ENCODE measurements around the gene TARS2. TPM values are rescaled to one million over a fixed set of nuclear protein-coding genes. Genes with fewer than 3 reads are reported as not detected.

TARS2 gene
- polyA plus RNA-seq, 2 donors = 14.1 to 26.7 TPM

DNA sequence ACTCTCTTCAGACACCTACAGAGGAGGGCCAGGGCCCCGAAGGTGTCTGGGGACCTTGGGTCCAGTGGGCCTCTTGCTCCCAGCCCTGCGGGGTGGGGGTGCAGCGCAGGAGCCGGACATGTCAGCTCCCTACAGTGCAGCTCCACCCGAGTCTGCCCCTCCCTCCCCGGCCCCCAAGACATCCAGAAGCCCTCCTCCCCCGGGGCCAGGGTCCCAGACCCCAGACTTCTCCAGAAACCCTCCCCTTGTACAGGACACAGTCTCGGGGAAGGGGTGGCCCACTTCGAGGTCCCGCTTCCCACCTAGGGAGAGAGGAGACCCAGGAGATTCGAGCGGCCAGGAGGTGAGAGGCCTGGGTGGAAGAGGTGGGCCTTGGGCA lies 65.7 kb downstream of the TARS2 start:
- WGBS, 2 donors = 76 to 81% methylated on average over 12 of the region's 12 CpGs
- H3K27me3 ChIP-seq (ENCODE audit: control insufficient read depth in 1 of 2, insufficient read depth in 2 of 2, low read length in 2 of 2) = no peaks in the 10 kb centered on the region
- no peaks in the 10 kb centered on the region for H3K9me3 ChIP-seq (ENCODE audit: control insufficient read depth in 2 of 2, insufficient read depth in 1 of 2, low read depth in 1 of 2, low read length in 1 of 2)
- H3K27ac ChIP-seq (ENCODE audit: low read depth in 2 of 2, low read length in 1 of 2) = peak overlapping the region; percentile 62 to 92
- H3K36me3 ChIP-seq (ENCODE audit: control insufficient read depth in 2 of 2, insufficient read depth in 2 of 2, low read length in 1 of 2) = peaks cover 5 to 16% of the 10 kb centered on the region in 2 donors
- H3K4me3 ChIP-seq (ENCODE audit: low read depth in 1 of 2, low read length in 2 of 2) = no peak overlapping the region
- H3K4me1 ChIP-seq (ENCODE audit: control insufficient read depth in 2 of 2, insufficient read depth in 2 of 2, low read length in 1 of 2) = peaks cover 0 to 6% of the 10 kb centered on the region in 2 donors

DNA sequence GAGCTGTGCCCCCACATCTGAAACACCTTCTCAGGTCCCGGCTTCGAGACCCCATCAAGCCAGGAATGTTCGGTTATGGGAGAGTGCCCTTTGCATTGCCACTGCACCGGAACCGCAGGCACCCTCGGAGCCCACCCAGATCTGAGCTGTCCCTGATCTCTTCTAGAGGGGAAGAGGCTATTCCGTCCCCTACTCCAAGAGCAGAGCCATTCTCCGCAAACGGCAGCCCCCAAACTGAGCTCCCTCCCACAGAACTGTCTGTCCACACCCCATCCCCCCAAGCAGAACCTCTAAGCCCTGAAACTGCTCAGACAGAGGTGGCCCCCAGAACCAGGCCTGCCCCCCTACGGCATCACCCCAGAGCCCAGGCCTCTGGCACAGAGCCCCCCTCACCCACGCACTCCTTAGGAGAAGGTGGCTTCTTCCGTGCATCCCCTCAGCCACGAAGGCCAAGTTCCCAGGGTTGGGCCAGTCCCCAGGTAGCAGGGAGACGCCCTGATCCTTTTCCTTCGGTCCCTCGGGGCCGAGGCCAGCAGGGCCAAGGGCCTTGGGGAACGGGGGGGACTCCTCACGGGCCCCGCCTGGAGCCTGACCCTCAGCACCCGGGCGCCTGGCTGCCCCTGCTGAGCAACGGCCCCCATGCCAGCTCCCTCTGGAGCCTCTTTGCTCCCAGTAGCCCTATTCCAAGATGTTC lies 66.3 kb downstream of the TARS2 start:
- Histone ChIP-seq H3K27ac (ENCODE audit: low read depth in 2 of 2, low read length in 1 of 2) (peak overlapping the region in 1 of 2 donors; percentile 92), H3K9me3 (ENCODE audit: control insufficient read depth in 2 of 2, insufficient read depth in 1 of 2, low read depth in 1 of 2, low read length in 1 of 2) (no peaks in the 10 kb centered on the region), H3K4me1 (ENCODE audit: control insufficient read depth in 2 of 2, insufficient read depth in 2 of 2, low read length in 1 of 2) (peaks cover 0 to 6% of the 10 kb centered on the region in 2 donors), H3K4me3 (ENCODE audit: low read depth in 1 of 2, low read length in 2 of 2) (no peak overlapping the region), H3K36me3 (ENCODE audit: control insufficient read depth in 2 of 2, insufficient read depth in 2 of 2, low read length in 1 of 2) (peaks cover 5 to 16% of the 10 kb centered on the region in 2 donors), H3K27me3 (ENCODE audit: control insufficient read depth in 1 of 2, insufficient read depth in 2 of 2, low read length in 2 of 2) (no peaks in the 10 kb centered on the region)
- WGBS, 2 donors = 80 to 81% methylated on average over 19 to 23 of the region's 23 CpGs

GRCh38 chr1:150554086-150554452 lies 66.8 kb downstream of the TARS2 start:
- no peaks in the 10 kb centered on the region for H3K9me3 ChIP-seq (ENCODE audit: control insufficient read depth in 2 of 2, insufficient read depth in 1 of 2, low read depth in 1 of 2, low read length in 1 of 2)
- H3K4me1 ChIP-seq (ENCODE audit: control insufficient read depth in 2 of 2, insufficient read depth in 2 of 2, low read length in 1 of 2) = peaks cover 0 to 6% of the 10 kb centered on the region in 2 donors
- WGBS, 2 donors = 86 to 89% methylated on average over 8 of the region's 8 CpGs
- H3K27me3 ChIP-seq (ENCODE audit: control insufficient read depth in 1 of 2, insufficient read depth in 2 of 2, low read length in 2 of 2) = no peaks in the 10 kb centered on the region
- H3K36me3 ChIP-seq (ENCODE audit: control insufficient read depth in 2 of 2, insufficient read depth in 2 of 2, low read length in 1 of 2) = peaks cover 5 to 20% of the 10 kb centered on the region in 2 donors
- H3K27ac ChIP-seq (ENCODE audit: low read depth in 2 of 2, low read length in 1 of 2) = no peak overlapping the region
- no peak overlapping the region for H3K4me3 ChIP-seq (ENCODE audit: low read depth in 1 of 2, low read length in 2 of 2)

GRCh38 chr1:150555198-150555970 lies 68.2 kb downstream of the TARS2 start:
- Histone ChIP-seq H3K4me1 (ENCODE audit: control insufficient read depth in 2 of 2, insufficient read depth in 2 of 2, low read length in 1 of 2) (peaks cover 6 to 9% of the 10 kb centered on the region in 2 donors), H3K27ac (ENCODE audit: low read depth in 2 of 2, low read length in 1 of 2) (no peak overlapping the region)
- 84 to 88% methylated on average over 19 of the region's 19 CpGs for WGBS, 2 donors

GRCh38 chr1:150555971-150556865 lies 69.0 kb downstream of the TARS2 start:
- Histone ChIP-seq H3K27ac (ENCODE audit: low read depth in 2 of 2, low read length in 1 of 2) (no peak overlapping the region), H3K4me1 (ENCODE audit: control insufficient read depth in 2 of 2, insufficient read depth in 2 of 2, low read length in 1 of 2) (peaks cover 6 to 9% of the 10 kb centered on the region in 2 donors)
- WGBS, 2 donors = 82 to 84% methylated on average over 26 of the region's 26 CpGs

More at GRCh38 chr1:150555198-150555970, 68.2 kb downstream of the TARS2 start:
- H3K36me3 ChIP-seq (ENCODE audit: control insufficient read depth in 2 of 2, insufficient read depth in 2 of 2, low read length in 1 of 2) = peaks cover 5 to 20% of the 10 kb centered on the region in 2 donors
- H3K27me3 ChIP-seq (ENCODE audit: control insufficient read depth in 1 of 2, insufficient read depth in 2 of 2, low read length in 2 of 2) = no peaks in the 10 kb centered on the region
- no peak overlapping the region for H3K4me3 ChIP-seq (ENCODE audit: low read depth in 1 of 2, low read length in 2 of 2)
- no peaks in the 10 kb centered on the region for H3K9me3 ChIP-seq (ENCODE audit: control insufficient read depth in 2 of 2, insufficient read depth in 1 of 2, low read depth in 1 of 2, low read length in 1 of 2)

DNA sequence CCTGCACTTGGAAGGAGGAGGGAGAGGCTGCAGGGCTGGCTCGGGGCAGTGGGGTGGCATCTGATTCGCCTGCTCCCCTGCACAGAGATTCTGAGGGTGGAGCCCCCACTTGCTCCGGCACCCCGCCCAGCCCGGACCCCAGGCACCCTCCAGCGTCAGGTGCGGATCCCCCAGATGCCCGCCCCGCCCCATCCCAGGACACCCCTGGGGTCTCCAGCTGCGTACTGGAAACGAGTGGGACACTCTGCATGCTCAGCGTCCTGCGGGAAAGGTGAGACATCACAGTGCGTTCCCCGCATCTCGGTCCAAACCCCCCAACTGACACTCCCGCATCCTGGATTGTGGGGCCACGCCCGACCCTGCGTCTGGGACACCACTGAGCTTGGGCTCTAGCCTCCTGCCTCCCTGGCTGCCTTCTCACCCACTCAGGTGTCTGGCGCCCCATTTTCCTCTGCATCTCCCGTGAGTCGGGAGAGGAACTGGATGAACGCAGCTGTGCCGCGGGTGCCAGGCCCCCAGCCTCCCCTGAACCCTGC lies 69.9 kb downstream of the TARS2 start:
- no peaks in the 10 kb centered on the region for H3K9me3 ChIP-seq (ENCODE audit: control insufficient read depth in 2 of 2, insufficient read depth in 1 of 2, low read depth in 1 of 2, low read length in 1 of 2)
- no peak overlapping the region for H3K27ac ChIP-seq (ENCODE audit: low read depth in 2 of 2, low read length in 1 of 2)
- no peak overlapping the region for H3K4me3 ChIP-seq (ENCODE audit: low read depth in 1 of 2, low read length in 2 of 2)
- 88 to 89% methylated on average over 26 of the region's 26 CpGs for WGBS, 2 donors
- H3K27me3 ChIP-seq (ENCODE audit: control insufficient read depth in 1 of 2, insufficient read depth in 2 of 2, low read length in 2 of 2) = no peaks in the 10 kb centered on the region
- peaks cover 6 to 9% of the 10 kb centered on the region in 2 donors for H3K4me1 ChIP-seq (ENCODE audit: control insufficient read depth in 2 of 2, insufficient read depth in 2 of 2, low read length in 1 of 2)
- peaks cover 5 to 20% of the 10 kb centered on the region in 2 donors for H3K36me3 ChIP-seq (ENCODE audit: control insufficient read depth in 2 of 2, insufficient read depth in 2 of 2, low read length in 1 of 2)

More at GRCh38 chr1:150555971-150556865, 69.0 kb downstream of the TARS2 start:
- Histone ChIP-seq H3K9me3 (ENCODE audit: control insufficient read depth in 2 of 2, insufficient read depth in 1 of 2, low read depth in 1 of 2, low read length in 1 of 2) (no peaks in the 10 kb centered on the region), H3K27me3 (ENCODE audit: control insufficient read depth in 1 of 2, insufficient read depth in 2 of 2, low read length in 2 of 2) (no peaks in the 10 kb centered on the region), H3K4me3 (ENCODE audit: low read depth in 1 of 2, low read length in 2 of 2) (no peak overlapping the region), H3K36me3 (ENCODE audit: control insufficient read depth in 2 of 2, insufficient read depth in 2 of 2, low read length in 1 of 2) (peaks cover 5 to 20% of the 10 kb centered on the region in 2 donors)

Other genes with a start within 250 kb of the TARS2 start
- under 1 TPM; 0.06 to 0.22 TPM for gene CA14, start 229.6 kb upstream of the TARS2 start, polyA plus RNA-seq
- 100 to 1,000 TPM in 1 of 2 donors, 10 to 100 TPM in 1; 94.3 to 116 TPM for gene APH1A, start 218.4 kb upstream of the TARS2 start, polyA plus RNA-seq
- gene C1orf54, start 214.6 kb upstream of the TARS2 start, polyA plus RNA-seq = 1 to 10 TPM; 5.9 to 8.1 TPM
- gene CIART, start 204.9 kb upstream of the TARS2 start, polyA plus RNA-seq = 1 to 10 TPM; 4.9 to 7.3 TPM
- gene MRPS21, start 193.6 kb upstream of the TARS2 start, polyA plus RNA-seq = 100 to 1,000 TPM in 1 of 2 donors, 10 to 100 TPM in 1; 80.0 to 122 TPM
- 10 to 100 TPM; 24.7 to 37.6 TPM for gene PRPF3, start 165.9 kb upstream of the TARS2 start, polyA plus RNA-seq
- gene RPRD2, start 123.3 kb upstream of the TARS2 start, polyA plus RNA-seq = 1 to 10 TPM; 7.1 to 8.9 TPM
- 1,000 to 10,000 TPM; 1,189 to 4,054 TPM for gene ECM1, start 20.7 kb downstream of the TARS2 start, polyA plus RNA-seq
- 1 to 10 TPM; 2.1 to 4.6 TPM for gene FALEC, start 28.3 kb downstream of the TARS2 start, polyA plus RNA-seq
- 100 to 1,000 TPM in 1 of 2 donors, 10 to 100 TPM in 1; 43.2 to 108 TPM for gene ADAMTSL4, start 62.0 kb downstream of the TARS2 start, polyA plus RNA-seq
- gene MCL1, start 92.2 kb downstream of the TARS2 start, polyA plus RNA-seq = 100 to 1,000 TPM in 1 of 2 donors, 10 to 100 TPM in 1; 99.3 to 101 TPM
- gene ENSA, start 142.2 kb downstream of the TARS2 start, polyA plus RNA-seq = 100 to 1,000 TPM; 290 to 298 TPM
- 10 to 100 TPM; 20.3 to 27.0 TPM for gene GOLPH3L, start 209.7 kb downstream of the TARS2 start, polyA plus RNA-seq
- gene HORMAD1, start 233.5 kb downstream of the TARS2 start, polyA plus RNA-seq = 1 to 10 TPM in 1 of 2 donors, not detected in 1; 3.8 TPM